PC-9 (cell line): ENCODE measurements around the gene DRAP1.

Experiments
- EZH2 ChIP-seq: fragments of 200-600 bp; sonication (generic); IDR thresholded peaks from 2 replicates; pipeline ENCODE4 v1.8.0; 2017; ENCODE audit warnings: antibody characterized with exemption, low read depth
- TF ChIP-seq, protein P1 (sequence below): fragments of 200-600 bp; sonication (generic); conservative IDR thresholded peaks from 2 replicates; pipeline ENCODE4 v1.6.1; 2017; ENCODE audit warnings: mixed run types, antibody characterized with exemption, mild to moderate bottlenecking, moderate library complexity

DNA sequence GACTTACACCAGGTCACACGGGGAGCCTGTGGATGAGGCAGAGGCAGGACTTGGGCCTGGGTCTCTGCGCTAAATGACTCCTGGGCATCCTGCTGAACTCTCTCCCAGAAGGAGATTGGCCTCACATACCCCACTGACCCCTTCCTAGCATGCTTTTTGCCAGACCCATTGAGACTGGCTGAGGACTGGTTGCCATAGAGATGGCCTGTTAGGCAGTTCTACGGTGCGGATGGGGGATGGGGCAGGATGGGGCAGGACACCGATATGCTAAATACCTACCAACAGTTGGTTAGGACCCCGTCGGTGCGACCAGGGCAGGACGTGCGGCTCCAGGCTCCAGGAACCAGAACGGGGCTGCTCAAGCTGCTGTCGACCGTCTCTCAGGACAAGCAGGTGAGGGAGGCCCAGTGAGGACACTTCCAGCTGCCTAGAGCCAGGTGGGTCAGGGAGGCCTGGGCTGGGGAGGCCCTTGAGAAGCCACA is 26.2 kb downstream of the DRAP1 start, which contains the start of gene TSGA10IP:
- TF ChIP-seq, protein P1, sequence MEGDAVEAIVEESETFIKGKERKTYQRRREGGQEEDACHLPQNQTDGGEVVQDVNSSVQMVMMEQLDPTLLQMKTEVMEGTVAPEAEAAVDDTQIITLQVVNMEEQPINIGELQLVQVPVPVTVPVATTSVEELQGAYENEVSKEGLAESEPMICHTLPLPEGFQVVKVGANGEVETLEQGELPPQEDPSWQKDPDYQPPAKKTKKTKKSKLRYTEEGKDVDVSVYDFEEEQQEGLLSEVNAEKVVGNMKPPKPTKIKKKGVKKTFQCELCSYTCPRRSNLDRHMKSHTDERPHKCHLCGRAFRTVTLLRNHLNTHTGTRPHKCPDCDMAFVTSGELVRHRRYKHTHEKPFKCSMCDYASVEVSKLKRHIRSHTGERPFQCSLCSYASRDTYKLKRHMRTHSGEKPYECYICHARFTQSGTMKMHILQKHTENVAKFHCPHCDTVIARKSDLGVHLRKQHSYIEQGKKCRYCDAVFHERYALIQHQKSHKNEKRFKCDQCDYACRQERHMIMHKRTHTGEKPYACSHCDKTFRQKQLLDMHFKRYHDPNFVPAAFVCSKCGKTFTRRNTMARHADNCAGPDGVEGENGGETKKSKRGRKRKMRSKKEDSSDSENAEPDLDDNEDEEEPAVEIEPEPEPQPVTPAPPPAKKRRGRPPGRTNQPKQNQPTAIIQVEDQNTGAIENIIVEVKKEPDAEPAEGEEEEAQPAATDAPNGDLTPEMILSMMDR, result no peak
- TF ChIP-seq EZH2, result no peak
